Stromal cell of bone marrow (primary cell): ENCODE measurements around the gene NOTCH2.

ENCODE experiments used
- DNase-seq: peaks from one replicate; pipeline ENCODE4 v3.0.0-alpha.2; 2012; ENCODE audit warnings: low read depth

The NOTCH2 gene

DNA sequence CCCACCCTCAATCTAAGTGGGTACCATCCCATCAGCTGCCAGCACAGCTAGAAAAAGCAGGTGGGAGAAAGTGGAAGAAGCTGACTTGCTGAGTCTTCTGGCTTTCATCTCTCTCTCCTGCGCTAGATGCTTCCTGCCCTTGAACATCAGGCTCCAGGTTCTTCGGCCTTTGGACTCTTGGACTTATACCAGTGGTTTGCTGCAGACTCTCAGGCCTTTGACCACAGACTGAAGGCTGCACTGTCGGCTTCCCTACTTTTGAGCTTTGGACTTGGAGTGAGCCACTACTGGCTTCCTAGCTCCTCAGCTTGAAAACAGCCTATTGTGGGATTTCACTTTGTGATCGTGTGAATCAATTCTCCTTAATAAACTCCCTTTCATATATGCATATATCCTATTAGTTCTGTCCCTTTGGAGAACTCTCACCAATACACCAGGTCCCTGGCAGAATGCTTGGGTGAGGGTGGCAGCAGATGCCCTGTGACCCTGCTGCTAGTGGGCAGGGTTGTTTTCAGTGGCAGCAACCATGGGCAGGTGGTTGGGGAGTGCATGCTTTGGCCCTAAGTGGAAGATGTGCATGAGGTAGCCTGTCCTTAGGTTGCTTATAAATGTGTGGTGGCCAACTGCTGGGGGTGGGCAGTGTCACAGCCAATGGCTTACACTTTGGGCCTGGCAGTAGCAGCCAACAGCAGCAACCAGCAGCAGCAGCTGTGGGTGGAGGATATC, 162.4 kb downstream of the NOTCH2 start:
- DNase-seq: no peak

DNA sequence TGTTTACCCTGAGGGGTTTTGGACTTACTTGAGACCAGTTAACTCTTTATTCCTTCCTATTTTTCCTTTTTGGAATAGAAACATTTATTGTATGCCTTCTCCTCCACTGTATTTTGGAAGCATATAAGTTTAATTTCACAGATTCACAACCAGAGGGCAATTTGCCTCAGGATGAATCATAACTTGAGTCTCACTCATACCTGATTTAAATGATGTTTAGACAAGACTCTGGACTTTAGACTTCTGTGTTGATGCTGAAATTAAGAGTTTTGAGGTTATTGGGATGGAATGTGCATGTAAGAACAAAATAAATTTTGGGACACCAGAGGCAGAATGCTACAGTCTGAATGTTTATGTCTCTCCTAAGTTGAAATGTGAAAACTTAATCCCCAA, 166.0 kb downstream of the NOTCH2 start:
- DNase-seq: no peak

DNA sequence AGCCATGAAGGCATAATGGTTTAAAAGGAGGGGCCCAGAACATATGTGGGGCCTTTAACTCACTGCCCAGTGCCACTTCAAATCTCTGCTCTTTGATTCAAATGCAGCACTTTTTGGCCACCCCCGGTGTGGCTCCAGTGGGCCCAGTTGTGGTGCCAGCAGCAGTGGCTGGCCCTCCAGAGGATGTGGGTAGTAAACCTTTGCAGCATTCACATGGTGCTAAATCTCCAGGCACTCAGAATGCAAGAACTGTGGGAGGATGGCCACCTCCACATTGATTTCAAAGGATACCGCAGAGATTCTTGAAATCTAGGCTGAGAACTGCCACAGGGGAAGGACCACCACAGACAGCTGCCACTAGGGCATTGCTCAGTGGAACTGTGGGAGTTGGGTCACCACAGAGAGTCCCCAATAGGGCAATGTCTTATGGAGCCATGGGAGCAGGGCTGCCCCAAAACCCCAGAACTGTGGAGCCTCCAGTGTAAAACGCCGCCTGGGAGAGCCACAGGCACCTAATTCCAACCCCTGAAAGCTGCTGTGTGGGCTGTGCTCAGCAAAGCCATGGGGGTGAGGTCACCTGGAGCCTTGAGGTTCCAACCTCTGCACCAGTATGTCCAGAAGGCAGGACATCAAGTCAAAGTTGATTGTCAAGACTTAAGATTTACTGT, 166.6 kb downstream of the NOTCH2 start:
- DNase-seq: no peak

GRCh38 chr1:119898981-119899720, 170.3 kb downstream of the NOTCH2 start:
- no peak for DNase-seq

GRCh38 chr1:119898530-119898929, 170.9 kb downstream of the NOTCH2 start:
- DNase-seq: no peak

DNA sequence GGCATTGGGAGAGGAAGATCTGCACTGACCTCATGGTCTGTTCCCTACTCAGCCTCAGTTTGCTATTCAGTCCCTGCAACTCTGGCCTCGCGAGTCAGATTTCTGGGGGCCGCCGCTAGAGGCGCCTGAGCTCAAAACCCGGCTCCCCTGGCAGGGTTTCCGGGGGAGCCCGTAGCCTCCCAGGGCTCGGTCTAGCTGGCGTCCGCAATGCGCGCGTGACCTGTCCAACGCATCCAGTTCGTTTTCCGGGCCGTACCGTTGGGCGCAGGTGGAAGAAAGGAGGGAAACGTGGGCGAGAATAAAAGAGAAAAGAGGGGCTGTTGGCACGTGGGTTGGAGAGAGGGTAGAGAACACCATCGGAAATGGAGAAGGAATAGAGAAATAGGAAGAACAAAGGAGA, 173.2 kb downstream of the NOTCH2 start, which contains the start of gene ADAM30:
ADAM30 (minus strand) TSS at position 213 of the 400 bp plus-strand sequence; CDS start at position 34, 179 bp downstream.
- no peak for DNase-seq

DNA sequence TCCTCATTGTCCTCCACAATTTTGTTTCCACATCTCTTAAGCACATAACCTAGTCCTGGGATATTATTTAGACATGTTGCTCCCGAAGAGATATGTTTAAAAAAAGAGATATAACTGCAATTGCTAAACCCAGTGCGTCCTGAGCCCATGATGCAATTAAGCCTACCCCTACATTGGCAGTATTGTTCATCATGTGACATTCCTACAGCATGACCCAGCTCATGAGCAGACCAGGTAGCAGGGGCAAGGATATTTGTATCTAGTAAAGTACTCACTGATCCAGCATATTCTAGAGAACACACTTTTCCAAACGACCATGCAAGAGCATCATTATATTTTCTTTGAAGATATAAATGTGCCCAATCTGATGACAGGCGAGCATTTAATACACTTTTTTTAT, 174.4 kb downstream of the NOTCH2 start:
- DNase-seq: no peak

DNA sequence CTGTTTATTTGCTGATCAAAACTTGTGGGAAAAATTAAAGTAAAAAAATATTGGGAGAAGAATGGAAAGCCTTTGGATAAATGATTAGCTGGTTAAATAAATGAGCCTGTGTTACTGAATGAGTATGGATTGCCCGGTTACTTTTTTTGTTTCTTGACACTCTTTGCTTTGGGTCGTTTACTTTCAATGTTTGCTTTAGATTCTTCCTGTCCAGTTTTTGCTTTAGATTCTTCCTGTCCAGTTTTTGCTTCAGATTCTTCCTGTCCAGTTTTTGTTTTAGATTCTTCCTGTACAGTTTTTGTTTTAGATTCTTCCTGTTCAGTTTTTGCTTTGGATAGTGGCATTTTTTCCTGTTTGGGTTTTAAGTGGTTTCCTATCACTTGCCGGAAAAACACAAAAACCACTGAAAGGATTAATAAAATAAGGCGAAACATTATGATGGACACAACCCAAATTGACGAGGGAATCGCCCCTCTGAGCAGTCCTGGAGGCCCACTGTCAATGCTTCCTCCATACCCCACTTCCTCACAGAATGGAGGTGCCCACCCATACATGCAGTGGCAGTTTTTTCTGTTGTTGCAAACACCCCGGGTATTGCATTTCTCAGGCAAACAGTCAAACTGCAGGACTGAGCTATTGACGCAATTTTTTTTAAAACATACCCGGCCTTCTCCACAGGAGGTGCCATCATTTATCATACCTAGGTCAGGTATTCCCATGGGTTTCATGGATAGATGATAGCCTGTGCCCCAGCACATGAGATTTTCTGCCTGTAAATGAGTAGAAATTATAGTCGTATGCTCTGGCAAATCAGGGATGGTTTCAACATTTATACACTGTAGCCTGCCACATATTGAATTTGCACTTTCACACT, 175.4 kb downstream of the NOTCH2 start:
- DNase-seq: no peak

DNA sequence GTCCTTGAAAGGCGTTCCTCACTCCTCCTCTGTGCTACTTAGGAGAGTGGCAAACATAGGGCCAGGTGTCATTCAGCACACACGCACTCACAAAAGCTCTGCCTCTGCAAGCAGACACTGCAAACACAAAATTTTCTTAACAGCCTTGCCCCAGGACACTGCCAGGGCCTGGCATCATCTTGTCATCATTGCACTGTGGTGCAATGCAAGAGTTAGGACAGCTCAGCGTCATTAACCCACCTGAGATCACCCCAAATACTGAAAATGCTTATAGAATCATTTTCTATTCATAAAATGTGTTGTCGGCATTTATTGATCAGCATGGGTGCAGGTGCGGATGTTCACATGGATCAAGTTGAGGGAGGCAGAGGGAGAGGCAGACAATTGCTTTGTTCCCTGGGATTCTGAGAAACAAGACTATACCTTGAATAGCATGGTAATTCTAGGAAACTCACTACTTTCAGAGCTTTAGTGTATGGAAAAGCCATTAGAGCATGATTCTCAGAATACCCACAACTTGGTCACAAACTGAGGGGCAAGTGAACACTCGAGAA, 176.1 kb downstream of the NOTCH2 start:
- no peak for DNase-seq

- DNase-seq: no peak
Measured at GRCh38 chr1:119891386-119891785, 178.1 kb downstream of the NOTCH2 start.

- DNase-seq: no peak
Measured at GRCh38 chr1:119888476-119888875, 181.0 kb downstream of the NOTCH2 start.

GRCh38 chr1:119887427-119887826, 182.0 kb downstream of the NOTCH2 start:
- no peak for DNase-seq

DNA sequence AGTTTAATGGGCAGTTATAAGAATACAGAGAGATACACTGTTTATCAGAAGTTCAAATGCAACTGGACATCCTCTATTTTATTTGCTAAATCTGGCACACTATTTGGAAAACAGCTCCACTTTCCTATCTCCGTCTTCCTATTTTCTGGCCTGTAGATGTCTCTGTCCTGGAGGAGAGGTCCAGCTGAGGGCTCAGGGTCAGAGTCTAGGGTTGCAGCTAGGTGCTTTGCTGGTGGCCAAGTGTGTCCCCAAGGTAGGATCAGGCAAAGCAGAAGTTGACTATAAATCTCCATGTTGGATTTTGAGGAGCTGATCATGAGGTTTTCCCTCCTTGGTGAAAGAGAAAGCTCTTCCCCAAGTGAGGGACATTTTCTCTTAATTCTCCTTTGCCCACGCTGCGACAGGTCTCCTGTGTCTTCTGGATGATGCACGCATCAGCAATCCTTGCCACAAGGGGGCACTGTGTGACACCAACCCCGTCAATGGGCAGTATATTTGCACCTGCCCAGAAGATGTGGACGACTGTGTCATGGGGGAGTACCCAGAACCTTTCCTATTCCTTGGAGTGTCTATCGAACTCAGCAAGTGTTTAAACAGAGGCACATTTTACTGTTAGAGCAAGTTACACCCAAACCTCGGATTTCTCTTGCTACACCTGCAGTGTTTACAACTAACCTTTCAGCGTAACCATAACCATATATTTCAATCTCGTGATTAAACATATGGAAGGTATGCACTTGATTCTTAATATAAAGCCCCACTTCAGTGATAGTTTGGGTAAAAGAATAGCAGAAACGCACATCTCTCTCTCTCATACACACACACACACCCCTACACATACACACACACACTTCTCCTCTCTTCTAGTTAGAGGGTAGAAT, 183.3 kb downstream of the NOTCH2 start:
- DNase-seq: no peak

DNA sequence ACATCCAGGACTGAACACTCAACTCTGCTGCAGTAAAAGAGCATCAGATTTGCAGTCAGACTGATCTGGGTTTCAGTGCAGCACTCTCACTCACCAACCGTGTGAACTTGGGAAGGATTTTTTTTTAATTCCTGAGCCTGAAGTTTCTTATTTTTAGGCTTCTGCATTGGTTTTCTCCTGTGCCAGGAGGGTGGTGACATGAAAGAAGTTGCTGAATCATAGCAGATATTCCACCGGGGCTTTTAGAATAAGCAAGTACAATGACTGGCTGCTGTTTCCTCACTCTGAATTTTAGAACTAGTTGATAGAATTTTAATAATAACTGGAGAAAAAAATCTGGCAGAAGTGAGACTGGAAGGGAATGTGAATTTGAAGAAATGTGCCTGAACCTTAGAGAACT, 184.8 kb downstream of the NOTCH2 start:
- DNase-seq: peak; percentile 75

DNA sequence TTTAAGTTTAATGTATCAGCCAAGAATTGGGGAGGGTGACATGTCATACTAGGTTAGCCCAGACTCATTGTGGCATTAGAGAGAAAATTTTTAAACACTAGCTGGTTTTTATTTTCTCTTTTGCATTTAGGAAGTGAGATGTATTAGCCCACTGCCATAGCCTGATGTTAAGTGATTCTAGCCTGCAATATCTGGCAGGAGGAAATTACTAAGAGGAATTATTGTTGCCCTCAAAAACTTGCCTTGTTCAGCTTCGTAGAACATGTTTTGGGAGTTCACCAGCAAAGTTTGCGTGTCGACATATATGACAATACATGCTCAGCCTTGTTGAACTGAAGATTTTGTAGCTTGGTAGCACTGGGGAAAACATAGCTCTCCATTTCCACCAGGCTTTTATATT, 185.6 kb downstream of the NOTCH2 start:
- no peak for DNase-seq

- DNase-seq: peak; percentile 36
Measured at GRCh38 chr1:119882132-119883049, 187.1 kb downstream of the NOTCH2 start.

- DNase-seq: no peak
Measured at GRCh38 chr1:119879510-119880434, 189.7 kb downstream of the NOTCH2 start.

GRCh38 chr1:119878171-119878570, 191.3 kb downstream of the NOTCH2 start:
- DNase-seq: no peak
